Tibial artery (tissue), 4 donors: ENCODE measurements around the gene VAV1.

Source experiments
- DNase-seq, 2 donors: peaks; one replicate each; pipeline ENCODE4 v3.0.0-alpha.2; 2019
- H3K27ac ChIP-seq, 2 donors: fragments of 200-600 bp; sonication (generic) in 1 of 2; 1 replicate in 1 of 2; 2 replicates in 1 of 2; pipeline ENCODE4 v1.5.1; 2018 to 2019; ENCODE audit warnings: mild to moderate bottlenecking in 1 of 2
- H3K27me3 ChIP-seq, 2 donors: fragments of 200-600 bp; sonication (generic) in 1 of 2; one replicate each; pipeline versions ENCODE4 v1.5.1 to v1.6.0; 2016 to 2019
- H3K36me3 ChIP-seq, 3 donors: fragments of 200-600 bp; sonication (generic) in 2 of 3; one replicate each; pipeline ENCODE4 v1.5.1; 2016 to 2019; ENCODE audit warnings: mild to moderate bottlenecking in 2 of 3
- H3K4me1 ChIP-seq, 4 donors: fragments of 200-600 bp; sonication (generic) in 2 of 4; 1 replicate in 3 of 4; 2 replicates in 1 of 4; pipeline ENCODE4 v1.5.1; 2016 to 2019
- H3K4me3 ChIP-seq, 2 donors: fragments of 200-600 bp; sonication (generic) in 1 of 2; 1 replicate in 1 of 2; 2 replicates in 1 of 2; pipeline ENCODE4 v1.5.1; 2018 to 2019; ENCODE audit warnings: mild to moderate bottlenecking in 2 of 2
- H3K9me3 ChIP-seq, 3 donors: fragments of 200-600 bp; sonication (generic) in 1 of 3; one replicate each; pipeline ENCODE4 v1.5.1; 2016 to 2019
- intact Hi-C: fragments of 100-400 bp; cut with DNase I; formaldehyde crosslinking; loops from one replicate; pipeline ENCODE4 v1.15.0; 2023; ENCODE audit warnings: low total_unique reads
- TF ChIP-seq, protein P1 (sequence below), 2 experiments: fragments of 200-600 bp in 1 of 2; fragments of 450-650 bp in 1 of 2; IDR thresholded peaks; one replicate each; pipeline ENCODE4 v1.5.1; 2017 to 2019; ENCODE audit warnings: antibody characterized with exemption in 2 of 2, mild to moderate bottlenecking in 1 of 2, moderate library complexity in 1 of 2

VAV1 gene

DNA sequence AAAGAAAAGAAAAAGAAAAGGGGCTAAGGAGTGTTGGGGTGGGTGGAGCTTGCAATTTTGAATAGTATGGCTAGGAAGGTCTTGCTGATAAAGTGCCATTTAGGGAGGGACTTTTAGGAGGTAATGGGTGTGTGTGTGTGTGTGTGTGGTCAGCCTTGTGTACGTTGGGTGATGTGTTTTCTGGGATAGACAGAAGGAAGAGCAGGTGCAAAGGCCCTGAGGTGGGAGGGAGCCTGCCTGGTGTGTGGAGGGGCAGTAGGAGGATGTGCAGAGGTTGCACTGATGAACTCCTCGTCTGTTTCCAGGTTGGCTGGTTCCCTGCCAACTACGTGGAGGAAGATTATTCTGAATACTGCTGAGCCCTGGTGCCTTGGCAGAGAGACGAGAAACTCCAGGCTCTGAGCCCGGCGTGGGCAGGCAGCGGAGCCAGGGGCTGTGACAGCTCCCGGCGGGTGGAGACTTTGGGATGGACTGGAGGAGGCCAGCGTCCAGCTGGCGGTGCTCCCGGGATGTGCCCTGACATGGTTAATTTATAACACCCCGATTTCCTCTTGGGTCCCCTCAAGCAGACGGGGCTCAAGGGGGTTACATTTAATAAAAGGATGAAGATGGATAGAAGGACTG, 84.4 kb downstream of the VAV1 start:
- TF ChIP-seq, protein P1, sequence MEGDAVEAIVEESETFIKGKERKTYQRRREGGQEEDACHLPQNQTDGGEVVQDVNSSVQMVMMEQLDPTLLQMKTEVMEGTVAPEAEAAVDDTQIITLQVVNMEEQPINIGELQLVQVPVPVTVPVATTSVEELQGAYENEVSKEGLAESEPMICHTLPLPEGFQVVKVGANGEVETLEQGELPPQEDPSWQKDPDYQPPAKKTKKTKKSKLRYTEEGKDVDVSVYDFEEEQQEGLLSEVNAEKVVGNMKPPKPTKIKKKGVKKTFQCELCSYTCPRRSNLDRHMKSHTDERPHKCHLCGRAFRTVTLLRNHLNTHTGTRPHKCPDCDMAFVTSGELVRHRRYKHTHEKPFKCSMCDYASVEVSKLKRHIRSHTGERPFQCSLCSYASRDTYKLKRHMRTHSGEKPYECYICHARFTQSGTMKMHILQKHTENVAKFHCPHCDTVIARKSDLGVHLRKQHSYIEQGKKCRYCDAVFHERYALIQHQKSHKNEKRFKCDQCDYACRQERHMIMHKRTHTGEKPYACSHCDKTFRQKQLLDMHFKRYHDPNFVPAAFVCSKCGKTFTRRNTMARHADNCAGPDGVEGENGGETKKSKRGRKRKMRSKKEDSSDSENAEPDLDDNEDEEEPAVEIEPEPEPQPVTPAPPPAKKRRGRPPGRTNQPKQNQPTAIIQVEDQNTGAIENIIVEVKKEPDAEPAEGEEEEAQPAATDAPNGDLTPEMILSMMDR (IDR thresholded peaks at IDR 0.05), result no peak
- no peak for DNase-seq

DNA sequence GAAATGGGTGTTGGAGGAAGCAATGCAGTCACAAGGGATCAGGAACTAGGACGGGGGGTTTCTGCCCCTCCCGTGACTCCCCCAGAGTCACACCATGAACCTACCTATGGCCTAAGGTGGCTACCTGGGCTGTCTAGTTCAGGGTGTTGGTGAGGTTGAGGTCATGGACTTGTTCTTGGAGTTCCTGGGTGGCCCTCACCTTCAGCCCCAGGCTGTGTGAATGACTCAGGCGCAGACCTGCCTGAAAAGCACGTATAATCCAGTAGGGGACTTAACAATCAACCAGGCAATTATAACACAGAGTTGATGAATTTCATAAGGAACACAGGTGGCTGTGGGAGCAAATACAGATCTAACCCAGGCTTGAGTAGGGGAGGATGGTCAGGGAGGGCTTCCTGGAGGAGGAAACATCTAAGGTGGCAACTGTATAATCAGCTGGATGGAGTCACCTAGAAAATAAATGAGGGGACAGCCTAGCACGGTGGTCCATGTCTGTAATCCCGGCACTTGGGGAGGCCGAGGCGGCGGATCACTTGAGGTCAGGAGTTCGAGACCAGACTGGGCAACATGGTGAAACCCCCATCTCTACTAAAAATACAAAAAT, 89.3 kb downstream of the VAV1 start:
- H3K27ac ChIP-seq, result no peak overlapping the region
- peaks cover 0 to 10% of the 10 kb centered on the region in 2 donors for H3K27me3 ChIP-seq
- no peaks in the 10 kb centered on the region for H3K9me3 ChIP-seq
- no peak overlapping the region for H3K4me3 ChIP-seq
- no peaks in the 10 kb centered on the region for H3K36me3 ChIP-seq
- TF ChIP-seq, protein P1 (IDR thresholded peaks at IDR 0.05), result no peak
- DNase-seq, result no peak
- intact Hi-C loops, result loop anchor here (5.0 to 10.0 kb wide), 2 partner anchors 127 to 229 kb away; partner anchors contain the start of genes GPR108 and TRIP10
- H3K4me1 ChIP-seq, result no peaks in the 10 kb centered on the region

More for the DNA sequence above, 84.4 kb downstream of the VAV1 start:
- H3K9me3 ChIP-seq, result no peaks in the 10 kb centered on the region
- peaks cover 0 to 25% of the 10 kb centered on the region in 2 donors for H3K27me3 ChIP-seq
- no peaks in the 10 kb centered on the region for H3K36me3 ChIP-seq
- intact Hi-C loops, result no loop called here
- H3K4me3 ChIP-seq, result no peak overlapping the region
- no peaks in the 10 kb centered on the region for H3K4me1 ChIP-seq
- no peak overlapping the region for H3K27ac ChIP-seq

DNA sequence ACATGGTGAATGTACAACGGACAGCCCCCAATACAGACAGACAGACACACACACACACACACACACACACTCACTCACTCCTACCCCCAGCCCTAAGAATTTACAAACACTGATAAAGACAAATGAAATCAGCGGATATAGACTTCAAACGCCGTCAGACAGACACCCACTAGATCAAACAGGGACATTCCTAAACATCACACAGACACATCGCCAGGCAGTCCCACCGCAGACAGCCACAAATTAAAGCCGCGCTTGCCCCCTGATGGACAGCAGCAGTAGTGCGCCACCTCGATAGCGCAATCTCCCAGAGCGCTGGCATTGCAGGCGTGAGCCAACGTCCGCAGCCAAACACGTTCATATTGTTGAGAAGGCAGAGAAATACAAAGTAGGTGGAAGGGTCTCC, 90.2 kb downstream of the VAV1 start:
- peaks cover 0 to 14% of the 10 kb centered on the region in 2 donors for H3K27me3 ChIP-seq
- peak; percentile 79 to 86 for DNase-seq
- H3K36me3 ChIP-seq, result no peaks in the 10 kb centered on the region
- no peaks in the 10 kb centered on the region for H3K4me1 ChIP-seq
- peak overlapping the region in 1 of 2 donors; percentile 32 for H3K4me3 ChIP-seq
- H3K27ac ChIP-seq, result no peak overlapping the region
- no peaks in the 10 kb centered on the region for H3K9me3 ChIP-seq
- intact Hi-C loops, result loop anchor here (5.0 to 10.0 kb wide), 2 partner anchors 128 to 230 kb away; partner anchors contain the start of genes GPR108 and TRIP10
- TF ChIP-seq, protein P1 (IDR thresholded peaks at IDR 0.05), result peak; percentile 75 to 77

DNA sequence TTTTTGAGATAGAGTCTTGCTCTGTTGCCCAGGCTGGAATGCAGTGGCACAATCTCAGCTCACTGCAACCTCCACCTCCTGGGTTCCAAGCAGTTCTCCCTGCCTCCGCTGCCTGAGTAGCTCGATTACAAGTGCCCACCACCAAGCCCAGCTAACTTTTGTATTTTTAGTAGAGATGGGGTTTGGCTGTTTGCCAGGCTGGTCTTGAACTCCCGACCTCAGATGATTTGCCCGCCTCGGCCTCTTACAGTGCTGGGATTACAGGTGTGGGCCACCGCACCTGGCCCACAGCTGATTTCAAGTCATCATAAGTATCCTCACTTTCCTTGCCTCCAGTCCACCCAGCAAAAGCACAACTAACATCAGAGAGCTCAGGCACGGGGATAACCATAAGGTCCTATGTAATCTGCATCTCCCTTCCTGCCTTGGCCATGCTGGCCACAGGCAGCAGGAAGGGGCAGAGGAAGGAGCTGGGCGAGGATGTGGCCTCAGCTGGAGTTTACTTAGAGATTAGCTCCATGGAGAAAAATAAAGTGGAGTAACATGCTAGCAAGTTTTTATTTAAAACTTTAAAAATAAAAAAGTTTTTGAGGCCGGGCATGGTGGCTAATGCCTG, 91.9 kb downstream of the VAV1 start:
- Histone ChIP-seq H3K4me1 (no peaks in the 10 kb centered on the region), H3K27me3 (peaks cover 0 to 17% of the 10 kb centered on the region in 2 donors), H3K4me3 (no peak overlapping the region), H3K9me3 (no peaks in the 10 kb centered on the region), H3K36me3 (no peaks in the 10 kb centered on the region), H3K27ac (no peak overlapping the region)
- intact Hi-C loops, result loop anchor here (5.0 to 10.0 kb wide), 2 partner anchors 130 to 232 kb away; partner anchors contain the start of genes GPR108 and TRIP10
- no peak for DNase-seq
- TF ChIP-seq, protein P1 (IDR thresholded peaks at IDR 0.05), result no peak

DNA sequence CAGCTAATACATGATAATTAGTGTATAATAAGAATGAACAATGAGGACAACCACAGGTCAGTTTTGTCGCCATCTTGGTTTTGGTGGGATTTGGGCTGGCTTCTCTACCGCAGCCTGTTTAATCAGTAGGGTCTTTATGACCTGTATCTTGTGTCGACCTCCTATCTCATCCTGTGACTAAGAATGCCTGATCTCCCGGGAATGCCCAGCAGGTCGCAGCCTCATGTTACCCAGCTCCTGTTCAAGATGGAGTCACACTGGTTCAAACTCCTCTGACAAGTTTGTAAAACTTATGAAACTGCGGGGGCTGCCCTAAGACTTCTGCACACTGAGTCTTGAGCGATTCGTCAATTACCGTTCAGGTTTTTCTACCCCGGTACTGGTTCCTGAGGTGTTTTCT, 93.3 kb downstream of the VAV1 start:
- peaks cover 0 to 23% of the 10 kb centered on the region in 2 donors for H3K27me3 ChIP-seq
- no peaks in the 10 kb centered on the region for H3K36me3 ChIP-seq
- no peak for DNase-seq
- TF ChIP-seq, protein P1 (IDR thresholded peaks at IDR 0.05), result no peak
- intact Hi-C loops, result loop anchor here (10.0 kb wide), 1 partner anchor 131 kb away; the partner anchor contains the start of genes GPR108 and TRIP10
- no peak overlapping the region for H3K4me3 ChIP-seq
- no peak overlapping the region for H3K27ac ChIP-seq
- no peaks in the 10 kb centered on the region for H3K9me3 ChIP-seq
- H3K4me1 ChIP-seq, result no peaks in the 10 kb centered on the region
